NT2/D1 (cell line): Measurements from ENCODE around the gene ASIC2.

Experiments used
- DNase-seq: peaks from one replicate; pipeline ENCODE4 v3.0.0-alpha.2; 2011; ENCODE audit warnings: low read depth, low spot score
- H3K27me3 ChIP-seq: 2 replicates; pipeline ENCODE4 v1.6.0; 2011; ENCODE audit warnings: mild to moderate bottlenecking; ENCODE audit not compliant: insufficient read length, insufficient read depth
- H3K36me3 ChIP-seq: 2 replicates; pipeline ENCODE4 v1.6.1; 2011; ENCODE audit warnings: mild to moderate bottlenecking, low read length, mixed read lengths; ENCODE audit not compliant: insufficient read depth, insufficient read length
- H3K4me1 ChIP-seq: 2 replicates; pipeline ENCODE4 v1.5.1; 2011; ENCODE audit not compliant: insufficient read depth, insufficient read length
- H3K4me3 ChIP-seq: 2 replicates; pipeline ENCODE4 v1.5.1; 2011; ENCODE audit warnings: low read depth; ENCODE audit not compliant: insufficient read length
- H3K9ac ChIP-seq: 2 replicates; pipeline ENCODE4 v1.6.0; 2011; ENCODE audit warnings: low read depth; ENCODE audit not compliant: insufficient read length
- H3K9me3 ChIP-seq: 2 replicates; pipeline ENCODE4 v1.5.1; 2011; ENCODE audit warnings: mild to moderate bottlenecking, low read length; ENCODE audit not compliant: insufficient read depth
- SUZ12 ChIP-seq: IDR thresholded peaks from 2 replicates; pipeline ENCODE4 v1.6.1; 2011; ENCODE audit not compliant: insufficient read length, insufficient read depth; ENCODE audit errors: extremely low read depth
- YY1 ChIP-seq: IDR thresholded peaks from 2 replicates; pipeline ENCODE4 v1.6.1; 2011; ENCODE audit not compliant: insufficient read length, insufficient read depth
- ZNF274 ChIP-seq: IDR thresholded peaks from 2 replicates; pipeline ENCODE4 v1.6.1; 2011; ENCODE audit warnings: mild to moderate bottlenecking, low read depth, low read length

ASIC2 gene

GRCh38 chr17:33228548-33228947 is 64.5 kb downstream of the ASIC2 start:
- H3K9me3 ChIP-seq: no peaks in the 10 kb centered on the region
- H3K4me3 ChIP-seq: no peak overlapping the region
- TF ChIP-seq SUZ12: no peak
- no peak for TF ChIP-seq ZNF274
- TF ChIP-seq YY1: no peak
- DNase-seq: no peak
- no peaks in the 10 kb centered on the region for H3K36me3 ChIP-seq
- H3K27me3 ChIP-seq: no peaks in the 10 kb centered on the region
- peaks cover 5% of the 10 kb centered on the region for H3K4me1 ChIP-seq
- no peak overlapping the region for H3K9ac ChIP-seq

DNA sequence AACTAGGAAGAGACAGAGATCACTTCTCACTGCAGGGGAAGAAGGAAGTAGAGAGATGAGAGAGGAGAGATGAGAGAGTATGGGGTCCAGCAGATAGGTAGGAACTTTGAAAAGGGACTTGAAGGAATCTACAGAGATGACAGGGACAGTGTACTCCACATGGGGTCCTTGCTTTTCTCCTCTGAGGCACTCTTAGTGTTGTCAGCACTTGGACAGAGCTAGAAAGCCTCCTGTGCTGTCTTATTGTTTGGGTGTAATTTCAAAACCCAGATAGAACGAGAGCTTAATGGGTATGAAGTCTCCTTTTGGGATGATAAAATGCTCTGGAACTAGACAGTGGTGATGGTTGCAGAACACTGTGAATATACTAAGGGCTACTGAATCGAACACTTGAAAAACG is 65.2 kb downstream of the ASIC2 start:
- TF ChIP-seq YY1 (no peak), ZNF274 (no peak), SUZ12 (no peak)
- peaks cover 2% of the 10 kb centered on the region for H3K4me1 ChIP-seq
- no peaks in the 10 kb centered on the region for H3K27me3 ChIP-seq
- H3K9me3 ChIP-seq: no peaks in the 10 kb centered on the region
- DNase-seq: no peak
- H3K36me3 ChIP-seq: no peaks in the 10 kb centered on the region
- H3K4me3 ChIP-seq: no peak overlapping the region
- H3K9ac ChIP-seq: no peak overlapping the region

DNA sequence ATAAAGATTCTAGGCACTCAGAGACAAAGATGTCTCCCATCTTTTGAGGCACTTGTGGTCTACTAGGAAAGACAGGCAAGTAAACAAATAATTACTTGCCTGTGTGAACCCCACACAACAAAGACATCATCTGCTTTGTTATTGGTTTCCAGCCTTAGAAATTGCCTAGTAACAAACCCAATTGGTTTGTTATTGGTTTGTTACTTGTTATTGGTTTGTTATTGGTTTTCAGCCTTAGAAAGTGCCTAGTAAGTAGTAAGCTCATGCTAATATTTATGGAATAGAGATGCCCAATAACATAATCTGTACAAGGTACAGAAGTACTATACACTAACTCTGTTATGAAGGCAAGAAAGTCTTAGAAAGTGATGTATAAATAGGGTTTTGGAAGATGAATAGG is 67.1 kb downstream of the ASIC2 start:
- H3K4me1 ChIP-seq: no peaks in the 10 kb centered on the region
- DNase-seq: no peak
- no peak overlapping the region for H3K9ac ChIP-seq
- H3K4me3 ChIP-seq: no peak overlapping the region
- no peaks in the 10 kb centered on the region for H3K36me3 ChIP-seq
- TF ChIP-seq YY1 (no peak), SUZ12 (no peak), ZNF274 (no peak)
- H3K9me3 ChIP-seq: no peaks in the 10 kb centered on the region
- no peaks in the 10 kb centered on the region for H3K27me3 ChIP-seq

DNA sequence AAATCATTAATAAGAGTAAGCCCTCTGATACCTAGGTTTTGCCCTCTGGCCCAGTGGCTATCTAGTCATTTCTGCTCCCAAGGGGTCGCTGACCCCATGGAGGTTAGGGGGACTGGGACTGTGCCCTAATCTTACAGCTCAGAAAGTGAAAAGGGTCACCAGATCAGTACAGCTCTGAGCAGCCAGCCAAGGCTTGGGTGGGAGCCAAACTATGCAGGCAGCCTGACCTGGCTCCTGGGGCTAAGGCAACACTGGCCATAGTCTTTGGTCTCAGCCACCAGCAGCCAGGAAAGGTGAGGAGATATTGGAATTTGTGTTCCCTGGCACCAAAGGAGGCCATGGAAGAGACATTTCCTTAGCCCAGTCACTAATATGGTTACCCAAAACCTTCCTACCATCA is 67.6 kb downstream of the ASIC2 start:
- TF ChIP-seq ZNF274 (no peak), SUZ12 (no peak), YY1 (no peak)
- Histone ChIP-seq H3K27me3 (no peaks in the 10 kb centered on the region), H3K4me3 (no peak overlapping the region), H3K36me3 (no peaks in the 10 kb centered on the region), H3K9ac (no peak overlapping the region), H3K4me1 (no peaks in the 10 kb centered on the region), H3K9me3 (no peaks in the 10 kb centered on the region)
- no peak for DNase-seq

DNA sequence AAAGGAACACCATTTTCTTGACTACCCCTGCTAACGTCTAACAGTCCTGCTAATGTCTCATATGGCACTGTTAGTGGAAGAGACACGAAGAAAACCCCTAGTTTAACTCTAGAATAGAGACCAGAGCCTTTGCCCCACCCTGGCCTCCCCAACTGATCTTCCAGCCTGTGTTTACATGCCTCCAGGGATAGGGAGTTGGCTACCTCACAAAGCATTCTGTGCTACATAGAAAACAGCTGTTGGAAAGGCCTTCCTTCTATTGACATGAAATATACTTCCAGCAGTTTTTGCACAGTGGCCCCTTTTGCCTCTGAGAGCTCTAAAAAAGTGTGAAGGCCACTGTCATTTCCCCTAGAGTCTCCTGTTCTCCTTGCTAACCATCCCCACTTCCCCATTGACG is 73.1 kb downstream of the ASIC2 start:
- Histone ChIP-seq H3K9me3 (no peaks in the 10 kb centered on the region), H3K36me3 (no peaks in the 10 kb centered on the region), H3K27me3 (no peaks in the 10 kb centered on the region), H3K9ac (no peak overlapping the region), H3K4me1 (no peaks in the 10 kb centered on the region), H3K4me3 (no peak overlapping the region)
- no peak for DNase-seq
- no peak for TF ChIP-seq YY1
- TF ChIP-seq ZNF274: no peak
- TF ChIP-seq SUZ12: no peak

DNA sequence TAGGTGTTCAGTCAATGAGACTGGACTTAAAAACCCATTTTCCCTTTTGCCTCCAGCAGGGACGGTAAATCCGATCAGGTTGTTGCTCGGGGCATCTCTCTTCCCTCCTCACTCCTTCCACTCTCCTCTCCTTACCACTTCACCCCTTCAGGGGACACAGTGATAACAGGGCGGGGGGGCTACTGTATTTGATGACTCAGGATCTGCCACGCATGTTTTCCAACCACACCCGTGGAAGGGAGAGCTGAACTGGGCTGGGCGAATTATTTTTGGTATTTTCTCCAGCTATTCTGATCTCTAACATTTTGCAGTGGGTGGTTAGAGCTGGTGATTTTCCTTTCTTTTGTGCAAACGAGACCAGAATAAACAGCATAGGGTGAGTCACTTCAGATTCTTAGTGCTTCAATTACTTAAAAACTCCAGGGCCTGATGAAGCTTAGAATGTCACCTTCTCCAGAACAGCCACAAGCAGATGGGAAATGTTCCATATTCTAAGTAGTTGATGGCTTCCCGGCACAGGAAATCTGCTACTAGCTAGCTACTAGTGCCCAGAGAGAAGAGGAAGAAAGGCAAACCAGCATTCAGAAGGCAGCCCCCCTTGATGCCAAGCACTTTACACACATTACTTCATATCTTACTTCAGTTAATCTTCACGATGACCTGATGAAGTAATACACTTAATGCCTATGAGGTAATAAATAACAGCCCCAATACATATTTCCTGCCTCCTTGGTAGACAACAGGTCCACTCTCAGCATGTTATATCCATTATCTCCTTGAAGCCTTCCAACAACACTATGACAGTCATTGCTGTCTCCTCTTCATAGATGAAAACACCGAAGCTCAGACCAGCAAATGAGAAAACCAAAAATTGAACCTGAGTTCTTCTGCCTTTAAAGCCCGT is 74.1 kb downstream of the ASIC2 start:
- Histone ChIP-seq H3K27me3 (no peaks in the 10 kb centered on the region), H3K9ac (no peak overlapping the region), H3K4me1 (no peaks in the 10 kb centered on the region), H3K9me3 (no peaks in the 10 kb centered on the region), H3K4me3 (no peak overlapping the region), H3K36me3 (no peaks in the 10 kb centered on the region)
- no peak for TF ChIP-seq ZNF274
- no peak for TF ChIP-seq SUZ12
- no peak for TF ChIP-seq YY1
- no peak for DNase-seq

DNA sequence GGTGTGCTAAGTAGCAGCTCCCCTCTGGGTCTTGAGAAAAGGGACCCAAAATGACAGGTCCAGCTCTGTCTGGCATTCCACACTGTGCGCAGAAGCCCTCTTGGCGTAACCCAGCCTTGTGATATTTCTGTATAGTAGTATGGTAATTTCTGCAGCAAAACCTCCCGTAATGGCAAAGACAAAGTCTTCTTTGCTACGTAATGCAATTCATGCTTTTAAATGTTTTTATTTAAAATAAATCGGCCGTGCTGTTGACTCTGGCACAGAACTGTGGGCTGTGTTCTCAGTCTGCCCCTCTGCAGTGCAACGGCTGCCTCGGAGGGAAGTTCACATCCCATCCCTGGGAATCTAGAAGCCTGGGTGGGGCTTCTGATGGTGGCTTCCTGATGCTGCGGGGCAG is 75.2 kb downstream of the ASIC2 start:
- Histone ChIP-seq H3K9ac (no peak overlapping the region), H3K36me3 (no peaks in the 10 kb centered on the region), H3K27me3 (no peaks in the 10 kb centered on the region), H3K9me3 (no peaks in the 10 kb centered on the region), H3K4me1 (no peaks in the 10 kb centered on the region), H3K4me3 (no peak overlapping the region)
- TF ChIP-seq ZNF274 (no peak), SUZ12 (no peak), YY1 (no peak)
- no peak for DNase-seq

GRCh38 chr17:33214996-33215395 is 78.1 kb downstream of the ASIC2 start:
- no peak for DNase-seq
- H3K27me3 ChIP-seq: no peaks in the 10 kb centered on the region
- H3K36me3 ChIP-seq: no peaks in the 10 kb centered on the region
- no peaks in the 10 kb centered on the region for H3K4me1 ChIP-seq
- no peak overlapping the region for H3K9ac ChIP-seq
- TF ChIP-seq YY1: no peak
- H3K4me3 ChIP-seq: no peak overlapping the region
- H3K9me3 ChIP-seq: no peaks in the 10 kb centered on the region
